ENCODE measurements around the gene TUBB6. TPM values are rescaled to one million over a fixed set of nuclear protein-coding genes. Genes with fewer than 3 reads are reported as not detected.

TUBB6 gene
- total RNA-seq, 1 donor from 2014 or later: 877 TPM

DNA sequence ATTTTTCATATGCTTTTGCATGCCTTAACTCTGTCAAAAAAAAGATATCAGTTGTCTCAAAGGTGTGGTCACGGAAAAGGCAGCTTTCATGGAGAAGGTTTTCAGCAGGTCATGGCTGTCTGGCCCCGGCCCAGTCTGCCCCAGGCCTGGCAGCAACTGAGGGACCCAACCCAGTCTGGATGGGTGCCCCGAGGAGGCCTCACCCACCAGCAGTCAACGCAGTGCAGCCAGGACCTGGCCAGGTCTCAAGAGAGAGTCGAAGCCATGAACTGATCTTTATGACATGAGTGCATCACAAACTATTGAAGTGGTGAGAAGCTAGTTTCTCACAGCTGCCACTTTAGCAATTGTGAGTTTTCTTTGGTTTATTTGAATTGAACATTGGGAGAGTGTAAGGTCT, 7.9 kb downstream of the TUBB6 start:
- DNase-seq: no peak

DNA sequence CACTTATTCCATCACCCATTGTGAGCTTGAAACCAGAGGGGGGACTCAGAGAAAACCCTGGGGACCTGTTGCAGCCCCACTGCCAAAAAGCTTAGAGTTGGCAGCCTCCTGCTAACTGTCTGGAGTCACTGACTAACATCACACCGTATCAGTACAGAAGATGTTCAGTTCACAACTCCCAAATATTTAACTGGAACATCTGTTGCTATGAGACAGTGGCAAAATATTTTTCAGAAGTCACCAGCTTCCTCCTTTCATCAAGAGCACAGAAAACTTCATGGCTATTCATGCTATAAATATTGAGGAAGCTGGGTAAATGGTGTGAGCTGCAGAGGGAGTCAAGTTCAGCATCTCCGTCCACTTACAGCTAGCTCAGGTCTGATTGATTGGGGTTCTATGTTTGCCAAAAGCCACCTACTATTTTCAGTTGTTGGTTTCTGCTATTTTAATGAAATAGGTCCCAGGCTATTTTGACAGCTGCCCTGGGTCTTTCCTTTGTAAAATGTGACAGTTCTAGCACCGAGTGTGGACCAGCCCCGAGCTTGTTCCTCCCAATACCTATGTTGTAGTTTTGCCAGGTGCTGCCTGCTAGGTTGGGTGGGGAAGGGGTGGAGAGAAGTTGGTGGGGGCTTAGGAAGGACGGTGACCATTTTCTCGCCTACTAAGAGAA, 9.8 kb downstream of the TUBB6 start:
- peak; percentile 40 for DNase-seq

DNA sequence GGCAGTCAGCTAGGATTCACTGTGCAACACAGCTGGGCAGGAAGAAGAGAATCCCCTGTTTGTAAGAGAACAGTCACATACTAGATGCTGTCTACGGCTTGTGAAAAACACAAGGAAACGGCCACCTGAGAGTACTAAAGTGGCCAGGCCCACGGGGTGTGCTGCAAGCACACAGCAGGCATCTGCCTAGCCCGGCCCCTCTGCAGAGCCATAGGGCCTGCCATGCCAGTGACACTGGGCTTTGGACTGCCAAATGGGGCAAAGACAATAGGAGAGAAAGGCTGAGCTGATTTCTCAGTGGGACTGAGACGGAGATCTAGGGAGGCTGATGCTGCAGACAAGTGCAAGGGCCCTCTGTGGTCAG, 10.3 kb downstream of the TUBB6 start:
- no peak for DNase-seq

DNA sequence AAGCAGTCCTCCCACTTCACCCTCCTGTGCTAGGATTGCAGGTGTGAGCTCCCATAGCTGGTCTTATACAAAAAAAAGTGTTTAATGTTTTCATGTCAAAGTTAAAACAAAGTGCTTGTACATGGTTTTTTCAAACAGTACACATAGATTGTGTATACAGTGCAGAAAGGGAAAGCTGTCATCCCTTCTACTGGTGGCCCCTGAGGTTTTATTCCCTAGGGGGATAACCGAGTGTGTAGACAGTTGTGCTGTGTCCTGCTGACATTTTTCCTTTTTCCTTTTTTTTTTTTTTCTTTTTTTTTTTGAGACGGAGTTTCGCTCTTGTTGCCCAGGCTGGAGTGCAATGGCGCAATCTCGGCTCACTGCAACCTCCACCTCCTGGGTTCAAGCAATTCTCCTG, 10.8 kb downstream of the TUBB6 start:
- no peak for DNase-seq

DNA sequence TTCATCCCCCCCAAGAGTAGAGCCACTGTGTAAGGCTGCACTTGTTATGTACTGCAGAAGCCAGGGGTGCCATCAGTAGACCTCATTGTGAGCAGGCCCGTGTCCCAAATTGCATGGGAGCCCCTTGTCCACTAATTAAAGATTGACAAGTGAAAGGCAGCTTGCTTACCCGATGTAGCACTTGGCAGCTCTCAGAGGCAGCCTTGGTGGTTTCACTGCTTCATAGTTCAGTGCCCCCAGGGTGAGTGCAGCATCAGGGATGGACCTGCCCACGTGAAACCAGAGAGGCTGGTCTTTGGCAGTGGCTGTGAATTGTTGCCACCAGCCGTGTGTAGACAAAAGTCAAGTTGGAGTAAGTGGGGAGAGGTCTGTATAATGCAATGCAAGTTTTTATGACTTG, 13.3 kb downstream of the TUBB6 start:
- DNase-seq: no peak

DNA sequence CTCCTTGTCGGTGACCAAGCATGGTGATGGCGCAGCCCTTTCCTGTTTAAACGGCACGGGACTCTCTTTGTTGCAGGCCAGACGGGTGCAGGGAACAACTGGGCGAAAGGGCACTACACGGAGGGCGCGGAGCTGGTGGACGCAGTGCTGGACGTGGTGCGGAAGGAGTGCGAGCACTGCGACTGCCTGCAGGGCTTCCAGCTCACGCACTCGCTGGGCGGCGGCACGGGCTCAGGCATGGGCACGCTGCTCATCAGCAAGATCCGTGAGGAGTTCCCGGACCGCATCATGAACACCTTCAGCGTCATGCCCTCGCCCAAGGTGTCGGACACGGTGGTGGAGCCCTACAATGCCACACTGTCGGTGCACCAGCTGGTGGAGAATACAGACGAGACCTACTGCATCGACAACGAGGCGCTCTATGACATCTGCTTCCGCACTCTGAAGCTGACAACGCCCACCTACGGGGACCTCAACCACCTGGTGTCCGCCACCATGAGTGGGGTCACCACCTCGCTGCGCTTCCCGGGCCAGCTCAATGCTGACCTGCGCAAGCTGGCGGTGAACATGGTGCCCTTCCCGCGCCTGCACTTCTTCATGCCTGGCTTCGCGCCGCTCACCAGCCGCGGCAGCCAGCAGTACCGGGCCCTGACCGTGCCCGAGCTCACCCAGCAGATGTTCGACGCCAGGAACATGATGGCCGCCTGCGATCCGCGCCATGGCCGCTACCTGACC, 17.1 kb downstream of the TUBB6 start:
- DNase-seq: no peak

DNA sequence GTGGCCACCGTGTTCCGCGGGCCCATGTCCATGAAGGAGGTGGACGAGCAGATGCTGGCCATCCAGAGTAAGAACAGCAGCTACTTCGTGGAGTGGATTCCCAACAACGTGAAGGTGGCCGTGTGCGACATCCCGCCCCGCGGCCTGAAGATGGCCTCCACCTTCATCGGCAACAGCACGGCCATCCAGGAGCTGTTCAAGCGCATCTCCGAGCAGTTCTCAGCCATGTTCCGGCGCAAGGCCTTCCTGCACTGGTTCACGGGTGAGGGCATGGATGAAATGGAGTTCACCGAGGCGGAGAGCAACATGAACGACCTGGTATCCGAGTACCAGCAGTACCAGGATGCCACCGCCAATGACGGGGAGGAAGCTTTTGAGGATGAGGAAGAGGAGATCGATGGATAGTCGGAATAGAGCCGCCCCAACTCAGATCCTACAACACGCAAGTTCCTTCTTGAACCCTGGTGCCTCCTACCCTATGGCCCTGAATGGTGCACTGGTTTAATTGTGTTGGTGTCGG, 17.7 kb downstream of the TUBB6 start:
- no peak for DNase-seq

DNA sequence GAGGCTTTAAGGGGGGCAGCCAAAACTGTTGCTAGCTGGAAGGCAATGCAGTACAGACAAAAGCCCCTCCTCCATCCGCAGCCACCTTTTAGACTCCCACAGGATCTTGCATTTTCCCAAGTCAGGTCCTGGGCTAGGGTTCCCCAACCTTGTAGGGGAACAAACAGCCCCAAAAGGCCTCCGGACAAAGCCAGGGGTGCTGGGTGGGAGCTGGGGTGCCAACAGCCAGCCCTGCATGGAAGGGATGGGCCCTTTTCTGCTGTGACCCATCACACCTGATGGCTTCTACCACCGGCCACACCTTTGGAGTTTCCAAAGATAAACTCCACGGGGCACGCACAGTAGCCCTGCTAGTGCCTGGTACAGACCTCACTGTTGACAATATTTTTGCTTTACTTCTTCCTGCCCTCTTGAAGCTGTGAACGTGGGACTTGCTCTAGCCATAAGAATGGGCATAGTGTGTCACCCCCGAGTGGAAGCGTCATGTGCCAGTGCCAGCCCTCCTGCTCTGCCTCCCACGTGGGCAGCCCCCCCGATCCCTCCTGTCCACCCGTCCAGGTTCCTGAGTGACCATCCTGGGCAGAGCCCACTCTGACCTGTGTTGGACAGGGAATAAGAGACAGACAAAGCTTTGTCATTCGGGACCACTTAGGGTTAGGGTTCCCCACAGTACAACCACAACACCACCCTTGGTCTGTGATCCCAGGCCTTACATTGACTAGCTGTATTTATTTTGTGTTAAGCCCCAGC, 18.8 kb downstream of the TUBB6 start:
- no peak for DNase-seq

DNA sequence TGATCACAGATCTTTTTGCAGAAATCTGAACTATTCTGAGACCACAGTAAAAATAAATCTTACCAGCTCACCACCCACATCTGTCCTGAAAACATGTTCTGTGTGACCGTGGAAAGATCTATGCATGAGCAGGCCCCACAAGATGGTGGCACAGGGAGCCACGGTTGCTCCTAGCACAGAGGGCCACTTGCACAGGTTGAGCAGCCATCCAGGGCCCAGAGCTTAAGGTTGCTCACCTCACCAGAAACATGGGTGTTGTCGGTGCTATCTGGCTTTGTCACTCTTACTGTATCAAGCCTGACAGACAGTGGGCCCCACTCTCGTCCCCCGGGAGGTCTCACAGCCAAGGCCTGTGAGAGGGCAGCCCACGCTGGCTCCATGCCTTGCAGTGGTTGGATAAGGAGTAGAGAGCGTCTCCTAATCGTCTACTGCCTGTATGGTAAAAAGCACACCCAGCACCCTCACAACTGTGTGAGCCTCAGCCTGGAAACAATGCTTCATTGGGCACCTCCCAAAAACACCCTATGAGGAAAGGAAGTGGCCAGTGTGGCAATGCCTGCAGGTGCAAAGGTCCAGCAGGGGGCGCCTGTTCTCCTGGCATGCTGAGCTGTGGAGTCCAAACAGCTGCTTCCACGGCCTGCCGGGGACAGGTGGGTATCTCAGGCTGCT, 19.6 kb downstream of the TUBB6 start:
- peak; percentile 92 for DNase-seq

DNA sequence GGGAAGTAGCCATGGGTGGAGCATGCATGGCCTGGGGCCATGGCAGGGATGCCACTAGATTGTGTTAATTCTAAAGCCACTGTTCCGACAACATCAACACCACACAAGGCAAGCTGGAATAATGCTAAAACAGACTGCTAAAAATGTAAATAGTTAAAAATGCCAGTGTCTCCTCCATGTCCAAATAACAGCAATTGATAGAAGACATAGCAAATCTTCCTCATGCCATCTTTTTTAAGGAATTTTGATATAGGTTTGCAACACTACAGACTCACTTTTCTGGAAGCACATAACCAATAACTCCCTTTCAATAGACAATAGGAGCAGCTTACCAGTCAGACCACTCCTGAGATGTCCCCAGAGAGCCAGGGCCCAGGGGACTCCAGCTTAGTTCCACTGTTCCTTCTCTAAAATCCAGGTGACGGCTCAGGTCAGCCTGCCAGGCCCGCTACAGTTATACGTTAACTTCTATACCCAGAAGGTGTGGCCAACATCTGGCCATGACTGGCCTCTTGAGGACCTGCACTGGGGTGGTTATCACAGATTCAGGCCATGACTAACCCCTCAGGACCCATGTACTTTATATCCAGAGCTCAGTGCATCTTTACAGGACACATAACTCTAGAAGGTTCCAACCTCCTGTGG, 20.3 kb downstream of the TUBB6 start:
- DNase-seq: no peak

DNA sequence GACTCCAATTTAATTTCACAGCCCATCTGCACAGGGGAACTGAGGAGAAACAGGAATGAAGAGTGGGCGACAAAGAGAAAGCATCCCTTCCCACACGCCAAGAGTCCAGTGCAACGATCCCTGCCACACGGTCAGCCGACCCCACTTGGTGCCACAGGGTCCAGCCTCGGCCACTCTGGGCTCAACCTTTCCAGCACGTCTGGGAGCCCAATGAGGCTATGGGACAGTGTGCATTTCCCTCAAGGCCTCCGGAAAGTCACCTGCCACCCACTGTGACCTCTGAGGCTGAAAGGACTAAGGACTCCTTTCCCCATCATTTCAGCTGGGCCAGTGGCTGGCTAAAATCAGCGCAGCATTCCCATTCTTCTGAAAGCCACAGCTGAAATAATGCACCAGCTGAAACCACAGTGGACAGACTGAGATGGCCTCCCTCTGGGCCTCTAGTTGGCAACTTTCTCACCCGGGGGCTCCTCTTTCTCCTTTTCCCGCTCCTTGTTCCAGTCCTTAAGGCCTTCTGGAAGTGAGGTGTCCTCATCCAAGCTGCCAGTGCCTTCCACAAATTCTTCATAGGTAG, 21.2 kb downstream of the TUBB6 start:
- no peak for DNase-seq

DNA sequence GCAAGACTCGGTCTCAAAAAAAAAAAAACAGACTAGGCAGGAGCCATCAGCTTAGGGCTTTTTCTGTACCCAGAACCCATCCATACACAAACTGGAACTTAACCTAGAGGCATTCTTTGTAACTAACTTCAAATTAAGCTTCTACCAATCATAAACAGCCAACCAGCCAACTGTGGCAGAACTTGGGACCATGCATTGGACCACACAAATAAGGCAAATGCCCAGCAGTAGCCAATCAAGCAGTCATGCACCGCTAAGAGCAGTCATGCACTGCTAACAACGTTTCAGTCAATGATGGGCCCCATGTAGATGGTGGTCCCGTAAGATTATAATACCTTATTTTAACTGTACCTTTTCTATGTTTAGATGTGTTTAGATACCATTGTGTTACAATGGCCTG, 22.7 kb downstream of the TUBB6 start:
- DNase-seq: no peak

DNA sequence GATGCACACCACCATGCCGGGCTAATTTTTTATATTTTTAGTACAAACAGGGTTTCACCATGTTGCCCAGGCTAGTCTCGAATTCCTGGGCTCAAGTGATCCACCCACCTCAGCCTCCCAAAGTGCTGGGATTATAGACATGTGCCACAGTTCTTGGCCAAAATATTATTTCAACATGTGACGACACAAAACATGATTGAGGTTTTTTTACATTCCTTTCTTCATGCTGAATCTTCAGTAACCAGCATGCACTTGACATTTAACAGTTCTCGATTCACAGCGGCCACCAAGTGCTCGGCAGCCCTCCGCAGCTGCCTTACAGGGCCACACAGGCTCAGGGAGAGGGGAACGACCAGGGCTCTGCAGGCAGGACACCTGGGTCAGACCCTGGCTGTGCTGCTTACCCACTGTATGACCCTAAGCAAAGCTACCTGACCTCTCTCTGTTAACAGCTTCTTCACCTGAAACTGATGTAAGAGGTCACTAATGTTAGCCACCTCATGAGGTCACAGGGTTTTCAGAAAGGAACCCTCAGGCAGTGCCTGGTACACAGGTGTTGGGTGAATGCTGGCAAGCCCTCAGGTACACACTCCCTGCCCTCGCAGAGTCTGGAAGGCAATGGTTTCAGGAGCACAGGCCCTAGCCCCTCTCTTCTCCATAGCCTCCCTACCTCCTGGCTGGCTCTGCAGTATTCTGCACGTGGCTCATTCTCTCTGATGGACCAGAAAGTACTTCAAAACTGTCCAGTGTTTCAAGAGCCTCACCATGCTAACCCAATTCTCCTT, 25.7 kb downstream of the TUBB6 start:
- DNase-seq: no peak

DNA sequence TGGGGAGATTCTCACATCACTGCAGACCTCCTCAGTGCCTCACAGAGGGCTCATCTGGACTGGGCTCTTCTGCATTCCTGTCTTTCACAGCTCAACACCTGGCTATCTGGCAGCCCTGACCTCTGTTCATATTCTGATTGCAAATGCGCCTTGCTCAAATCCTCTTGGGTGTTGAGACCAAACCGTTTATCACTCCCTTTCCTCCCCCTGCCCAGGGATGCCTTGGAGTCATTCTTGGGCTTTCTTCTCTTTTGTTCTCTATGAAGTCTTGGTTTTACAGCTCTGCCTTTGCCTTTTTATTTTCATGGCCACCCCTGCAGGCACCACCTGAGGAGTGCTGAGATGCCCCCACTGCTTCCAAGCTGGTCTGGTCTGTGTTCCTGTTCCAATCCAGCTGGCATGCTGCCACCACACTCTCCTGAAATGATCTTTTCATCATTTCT, 26.3 kb downstream of the TUBB6 start:
- no peak for DNase-seq

DNA sequence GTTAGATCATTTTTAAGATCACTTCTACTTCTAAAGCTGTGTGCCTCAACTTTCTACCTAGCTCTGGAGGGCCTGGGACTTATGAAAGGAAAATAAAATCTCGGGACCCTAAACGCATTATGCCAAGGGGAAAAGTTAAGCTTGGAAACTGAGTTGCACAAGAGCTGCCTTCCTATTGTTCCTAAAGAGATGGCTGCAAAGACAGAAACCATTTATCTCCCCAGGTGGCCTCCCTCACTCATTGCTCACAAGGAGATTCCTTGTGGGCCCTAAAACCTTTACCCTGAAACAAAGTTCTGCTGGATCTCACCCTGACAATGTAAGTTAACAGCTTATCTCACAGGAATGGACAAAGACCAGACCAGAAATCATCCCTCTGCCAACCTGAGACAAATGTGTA, 26.8 kb downstream of the TUBB6 start:
- DNase-seq: no peak

DNA sequence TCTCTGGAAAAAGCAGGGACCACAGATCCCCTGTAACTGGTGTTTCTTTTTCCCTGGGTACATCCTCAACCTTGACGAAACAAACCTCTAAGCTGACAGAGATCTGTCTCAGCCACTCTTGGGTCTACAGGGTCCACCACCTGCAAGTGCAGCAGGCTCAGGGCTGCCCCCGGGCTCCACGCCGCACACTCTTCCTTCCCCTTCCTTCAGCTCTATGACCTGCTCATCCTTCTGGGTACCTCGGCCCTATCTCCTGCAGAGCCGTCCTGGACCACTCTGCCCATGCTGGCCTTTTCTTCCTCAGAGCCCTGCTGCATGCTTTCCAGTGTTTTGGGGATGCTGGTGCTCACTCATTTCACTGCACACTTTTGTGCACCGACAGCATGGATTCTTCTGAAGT, 27.5 kb downstream of the TUBB6 start:
- DNase-seq: no peak

DNA sequence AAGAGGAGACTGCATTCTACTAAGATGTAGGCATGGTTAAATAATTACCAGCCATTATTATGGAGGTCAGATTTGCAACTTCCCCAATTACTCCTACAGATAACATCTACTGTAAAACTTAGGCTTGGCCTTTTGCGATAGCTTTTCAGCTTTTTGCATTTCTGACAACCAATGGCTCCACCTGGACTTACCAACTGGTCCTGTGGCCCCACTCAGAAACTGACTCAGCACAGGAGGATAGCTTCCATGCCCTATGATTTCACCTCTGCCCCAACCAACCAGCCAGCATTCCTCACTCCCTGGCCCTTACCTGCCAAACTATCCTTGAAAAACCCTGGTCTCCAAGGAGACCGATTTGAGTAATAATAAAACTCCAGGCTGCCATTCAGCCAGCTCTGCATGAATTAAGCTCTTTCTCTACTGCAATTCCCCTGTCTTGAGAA, 28.2 kb downstream of the TUBB6 start:
- no peak for DNase-seq

DNA sequence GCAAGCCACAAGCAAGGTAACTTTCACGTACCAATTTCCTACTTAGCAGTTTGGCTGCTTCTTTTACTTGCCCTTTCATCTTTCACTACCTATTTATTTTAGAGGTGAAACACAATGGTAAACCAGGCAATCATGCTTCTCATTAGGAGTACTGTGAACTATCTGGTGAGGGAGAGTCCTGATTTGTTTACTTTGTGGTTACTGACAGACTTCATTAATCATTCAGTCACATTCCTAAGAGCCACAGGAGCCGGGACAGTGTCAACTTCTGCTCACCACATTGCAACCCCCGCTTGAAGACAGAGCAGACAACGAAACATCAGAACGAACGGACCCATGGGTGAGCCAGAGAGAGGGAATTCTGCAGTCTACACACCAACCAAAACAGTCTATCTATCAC, 28.8 kb downstream of the TUBB6 start:
- no peak for DNase-seq

DNA sequence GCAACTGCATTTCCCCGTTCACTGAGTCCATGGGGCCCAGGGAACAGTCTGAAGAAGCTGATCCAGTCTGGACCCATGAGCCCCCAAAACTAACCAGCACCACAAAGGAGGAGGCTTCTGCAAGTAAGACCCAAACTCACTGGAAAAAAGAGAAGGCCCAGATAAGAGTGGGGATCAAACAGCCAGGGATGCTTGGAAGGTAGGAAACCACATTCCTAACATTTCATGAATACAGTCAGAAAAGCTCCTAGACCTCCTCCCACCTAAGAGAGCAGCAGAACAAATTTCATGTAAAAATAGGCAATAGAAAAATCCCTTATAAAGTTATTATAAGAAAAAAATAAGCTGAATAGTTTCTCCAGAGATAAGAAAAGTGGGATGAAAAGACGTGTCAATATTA, 30.3 kb downstream of the TUBB6 start:
- DNase-seq: no peak

DNA sequence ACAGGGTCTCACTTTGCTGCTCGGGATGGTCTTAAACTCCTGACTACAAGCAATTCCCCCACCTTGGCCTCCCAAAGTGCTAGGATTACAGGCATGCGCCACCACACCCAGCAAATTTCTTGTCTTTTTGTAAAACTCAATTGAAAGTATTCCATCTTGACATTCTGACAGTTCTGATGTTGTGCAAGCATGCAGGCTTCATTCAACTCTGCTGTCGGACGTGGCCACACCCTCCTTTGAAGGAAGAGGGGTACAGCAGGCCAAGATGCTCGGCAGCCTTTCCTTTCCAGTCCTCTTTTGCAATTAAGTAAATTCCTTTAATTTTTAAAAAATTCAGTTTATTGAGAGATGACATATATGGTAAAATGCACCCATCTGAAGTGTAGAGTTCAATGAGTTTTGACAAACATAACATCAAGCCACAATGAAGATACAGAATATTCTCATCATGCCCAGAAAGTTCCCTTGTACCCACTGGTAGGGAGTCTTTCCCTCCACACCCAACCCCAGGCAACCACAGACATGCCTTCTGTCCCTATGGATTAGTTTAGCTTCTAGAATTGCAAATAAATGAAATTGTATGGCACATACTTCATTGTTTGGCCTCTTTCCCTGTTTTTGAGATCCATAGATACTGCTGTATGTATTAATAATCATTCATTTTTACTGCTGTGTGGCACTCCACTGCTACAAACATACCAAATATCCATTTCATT, 33.1 kb downstream of the TUBB6 start:
- DNase-seq: no peak

DNA sequence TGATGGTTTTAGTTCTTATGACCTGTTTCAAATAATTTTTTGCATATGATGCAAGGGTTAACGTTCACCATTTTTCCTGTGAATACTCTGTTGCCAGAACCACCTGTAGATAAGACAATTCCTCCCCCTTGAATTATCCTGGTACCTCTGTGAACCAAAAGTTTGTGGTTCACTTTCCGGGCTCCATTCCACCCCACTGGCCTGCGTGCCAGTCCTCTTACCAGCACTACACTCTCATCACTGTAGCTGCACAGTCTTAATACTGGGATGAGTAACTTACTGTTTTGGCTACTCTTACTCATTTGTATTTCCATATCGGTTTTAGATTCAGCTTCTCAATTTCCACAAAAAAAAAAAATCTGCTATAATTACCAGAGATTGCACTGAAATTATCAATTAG, 34.6 kb downstream of the TUBB6 start:
- DNase-seq: no peak
